Dermis microvascular lymphatic vessel endothelial cell (primary cell): Measurements from ENCODE around the gene EML6. TPM values are rescaled to one million over a fixed set of nuclear protein-coding genes. Genes with fewer than 3 reads are reported as not detected.
A peak's percentile ranks its signal among the peaks of the same experiment; 100 is the strongest.
"Not testable (repeated sequence)": the region's sequence is repeated elsewhere in the genome, so short reads cannot be mapped to it uniquely, and the experiment has no call there.

ENCODE experiments used
- DNase-seq, 2 donors: peaks; one replicate each; pipeline versions ENCODE4 v3.0.0 to v3.0.0-alpha.2; 2010; ENCODE audit warnings: low read depth in 2 of 2
- total RNA-seq: library from RNA; depleted of rRNA; stranded (reverse); fragments of >200 nt; gene quantifications from 2 replicates; pipeline ENCODE4 v1.2.1, GENCODE V29; 2014

EML6 gene
- total RNA-seq, 1 donor from 2014 or later = 0.77 TPM

DNA sequence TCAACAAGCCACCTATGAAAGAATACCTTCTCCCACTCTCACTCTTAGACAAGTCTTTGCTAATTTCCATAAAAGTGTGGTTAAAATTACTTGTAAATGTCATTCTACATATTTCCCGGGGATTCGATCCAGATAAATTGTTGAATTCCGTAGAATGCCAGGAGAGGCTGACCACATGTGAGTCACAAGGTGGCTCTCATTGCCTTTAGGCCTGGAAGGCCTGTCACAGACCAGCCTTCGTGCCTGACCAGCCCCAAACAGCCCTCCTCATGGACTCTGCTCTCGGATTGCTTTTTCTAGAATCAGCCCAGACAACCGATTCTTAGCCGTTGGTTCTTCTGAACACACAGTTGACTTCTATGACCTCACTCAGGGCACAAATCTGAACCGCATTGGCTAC is 240.8 kb downstream of the EML6 start:
- DNase-seq = no peak

DNA sequence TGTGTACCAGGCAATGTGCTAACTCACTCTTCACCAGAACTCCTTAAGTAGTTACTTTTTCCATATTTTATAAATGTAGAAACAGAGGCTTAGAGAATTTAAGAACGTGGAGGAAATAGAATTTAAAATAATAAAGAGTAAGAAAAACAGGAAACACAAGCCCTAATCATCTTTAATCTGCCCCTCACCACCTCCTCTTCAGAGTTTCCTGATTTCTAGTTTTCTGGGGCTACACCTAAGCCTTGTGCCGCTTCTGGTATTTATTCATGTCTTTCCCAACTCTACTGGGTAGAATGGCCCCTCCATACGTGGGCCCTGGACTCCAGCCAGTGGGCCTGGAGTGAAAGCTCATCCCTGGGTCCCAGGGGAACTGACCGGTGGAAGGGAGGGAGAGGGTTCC is 241.4 kb downstream of the EML6 start:
- DNase-seq = no peak

DNA sequence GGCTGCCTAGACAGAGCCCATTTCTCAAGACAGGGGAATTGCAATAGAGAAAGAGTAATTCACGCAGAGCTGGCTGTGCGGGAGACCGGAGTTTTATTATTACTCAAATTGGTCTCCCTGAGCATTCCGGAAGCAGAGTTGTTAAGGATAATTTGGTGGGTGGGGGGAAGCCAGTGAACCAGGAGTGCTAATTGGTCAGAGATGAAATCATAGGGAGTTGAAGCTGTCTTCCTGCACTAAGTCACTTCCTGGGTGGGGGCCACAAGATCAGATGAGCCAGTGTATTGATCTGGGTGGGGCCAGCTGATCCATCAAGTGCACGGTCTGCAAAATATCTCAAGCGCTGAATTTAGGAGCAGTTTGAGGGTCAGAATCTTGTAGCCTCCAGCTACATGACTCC is 242.0 kb downstream of the EML6 start:
- no peak for DNase-seq

DNA sequence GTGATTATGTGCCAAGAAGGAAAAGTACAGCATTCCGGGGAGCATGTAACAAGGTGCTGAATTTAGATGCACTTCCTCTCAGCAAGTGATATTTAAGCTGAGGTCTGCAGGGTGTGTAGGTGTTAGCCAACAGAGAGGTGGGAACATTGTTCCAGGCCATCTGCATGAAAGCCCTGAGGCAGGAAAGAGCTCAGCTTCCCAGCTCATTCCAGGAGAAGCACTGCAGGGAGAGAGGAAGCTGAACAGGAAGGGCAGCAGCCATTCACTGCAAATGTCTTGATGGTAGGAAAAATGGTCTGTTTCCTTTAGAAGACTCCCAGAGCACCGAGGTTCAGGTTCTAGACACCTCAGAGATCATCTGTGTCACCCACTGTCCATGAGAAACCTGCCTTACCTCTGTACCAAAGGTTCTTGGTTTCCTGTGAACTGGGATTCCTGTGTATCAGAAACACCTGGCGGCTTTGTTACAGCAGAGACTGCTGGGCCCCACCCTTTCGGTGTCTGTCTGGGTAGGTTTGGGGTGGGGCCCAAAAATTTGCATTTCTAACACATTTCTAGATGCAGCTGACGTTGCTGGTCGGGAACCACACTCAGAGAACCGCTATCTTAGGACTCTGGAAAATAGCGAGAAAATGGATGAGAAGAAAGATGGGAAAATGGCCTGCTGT is 242.8 kb downstream of the EML6 start:
- peak; percentile 40 to 64 for DNase-seq

DNA sequence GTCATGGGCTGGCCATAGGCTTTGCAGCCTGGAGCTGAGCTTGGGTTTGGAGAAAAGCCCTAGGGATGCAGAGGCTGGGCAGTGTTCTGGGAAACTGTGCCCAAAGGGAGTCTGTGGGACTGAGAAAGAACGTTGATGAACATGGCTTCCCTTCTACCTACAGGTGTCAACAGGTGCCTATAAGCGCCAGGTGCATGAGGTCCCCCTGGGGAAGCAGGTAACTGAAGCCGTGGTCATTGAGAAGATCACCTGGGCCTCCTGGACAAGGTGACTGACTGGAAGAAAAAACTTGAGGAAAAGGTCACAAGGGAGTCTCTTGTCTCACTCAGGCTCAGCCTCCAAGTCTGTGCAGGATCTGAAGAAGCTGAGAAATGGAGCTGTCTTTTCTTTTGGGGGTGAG is 243.4 kb downstream of the EML6 start:
- no peak for DNase-seq

DNA sequence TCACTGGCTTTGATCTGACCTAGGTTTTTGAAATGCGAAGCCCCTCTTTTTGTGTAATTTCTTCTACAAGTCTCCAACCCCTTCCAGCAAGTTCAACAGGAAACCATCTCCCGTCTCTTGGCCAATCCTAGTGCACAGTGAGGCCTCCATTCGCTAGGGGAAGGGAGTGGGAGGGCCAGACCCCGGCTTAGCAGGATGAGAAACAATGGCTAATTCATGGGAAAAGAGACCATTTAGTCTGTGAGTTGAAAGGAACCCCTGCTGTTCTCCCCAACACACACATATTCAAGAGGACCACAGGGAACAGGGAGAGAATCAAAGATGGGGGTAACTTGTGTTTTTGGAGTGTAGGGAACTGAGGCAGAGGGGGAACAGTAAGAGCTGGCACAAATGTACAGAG is 243.8 kb downstream of the EML6 start:
- DNase-seq = no peak

DNA sequence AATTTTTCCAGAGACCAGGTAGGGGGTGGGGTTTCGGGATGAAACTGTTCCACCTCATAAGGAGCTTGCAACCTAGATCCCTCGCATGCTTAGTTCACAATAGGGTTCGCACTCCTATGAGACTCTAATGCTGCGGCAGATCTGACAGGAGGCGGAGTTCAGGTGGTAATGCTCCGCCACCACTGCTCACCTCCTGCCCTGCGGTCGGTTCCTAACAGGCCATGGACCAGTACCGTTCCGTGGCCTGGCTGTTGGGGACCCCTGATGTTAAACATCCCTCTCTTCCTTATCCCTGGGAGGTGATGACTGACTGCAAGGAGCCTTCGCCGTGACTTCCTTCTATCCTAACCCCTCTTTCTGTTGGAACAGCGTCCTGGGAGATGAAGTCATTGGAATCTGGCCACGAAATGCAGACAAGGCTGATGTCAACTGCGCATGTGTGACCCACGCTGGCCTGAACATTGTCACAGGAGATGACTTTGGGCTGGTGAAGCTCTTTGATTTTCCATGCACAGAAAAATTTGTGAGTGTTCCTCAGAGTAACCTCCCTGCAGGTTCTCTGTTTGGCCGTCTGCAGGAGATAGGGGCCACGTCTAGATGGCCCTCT is 244.4 kb downstream of the EML6 start:
- DNase-seq = no peak

DNA sequence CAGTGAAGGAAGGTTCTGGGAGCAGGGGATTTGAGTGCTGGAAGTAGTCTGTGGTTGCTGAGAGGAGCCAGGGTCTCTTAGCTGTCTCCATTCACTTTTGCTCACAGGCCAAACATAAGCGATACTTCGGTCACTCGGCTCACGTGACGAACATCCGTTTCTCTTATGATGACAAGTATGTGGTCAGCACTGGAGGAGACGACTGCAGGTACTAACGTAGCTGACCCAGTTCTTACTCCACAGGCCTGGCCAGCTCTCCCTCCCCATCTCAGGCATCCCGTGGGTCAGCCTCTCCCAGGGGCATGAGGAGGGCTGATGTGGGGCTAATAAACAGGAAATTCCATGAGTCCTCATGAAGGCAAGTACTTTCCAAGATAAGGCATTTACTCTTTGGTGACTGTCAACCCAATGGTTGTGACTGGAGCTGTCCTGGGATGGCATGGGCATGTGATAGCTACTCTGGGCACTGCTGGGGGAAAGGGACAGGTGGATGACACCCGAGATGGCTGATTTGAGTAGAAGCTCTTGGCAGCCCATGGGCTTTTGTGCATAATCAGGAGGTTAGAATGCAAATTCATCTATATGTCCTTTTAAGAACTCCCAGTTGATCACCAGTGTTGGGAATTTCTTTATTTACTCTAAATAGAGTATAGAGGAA is 245.2 kb downstream of the EML6 start:
- no peak for DNase-seq

DNA sequence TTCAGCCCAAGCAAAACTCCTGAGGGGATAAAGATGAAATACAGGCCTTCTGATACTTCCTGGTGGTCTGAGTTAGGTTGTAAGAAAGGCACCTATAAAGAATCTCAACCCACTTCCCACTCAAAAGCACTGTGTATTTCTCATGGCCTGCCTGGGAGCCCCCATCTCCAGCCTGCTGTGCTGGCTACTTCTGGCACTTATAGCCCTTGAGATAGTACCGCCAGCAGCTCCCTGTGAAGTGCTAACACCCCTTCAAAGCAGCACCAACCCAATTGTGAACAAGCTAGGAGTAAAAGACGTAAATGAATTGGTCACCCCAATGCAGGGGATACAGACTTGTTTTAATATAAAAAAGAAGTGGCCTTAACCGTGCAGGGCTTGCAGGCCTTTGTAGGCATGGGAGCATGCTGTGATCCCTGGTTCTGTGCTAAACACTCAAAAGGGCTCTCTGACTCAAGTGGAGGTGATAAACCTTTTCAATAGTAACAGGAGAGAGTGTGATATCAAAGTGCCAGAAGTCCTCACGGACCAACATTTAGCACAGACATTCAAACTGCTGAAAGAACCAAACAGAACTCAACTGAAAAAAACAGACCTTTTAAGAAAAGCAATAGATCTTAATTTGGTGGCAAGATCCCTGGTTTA is 246.0 kb downstream of the EML6 start:
- DNase-seq = no peak

DNA sequence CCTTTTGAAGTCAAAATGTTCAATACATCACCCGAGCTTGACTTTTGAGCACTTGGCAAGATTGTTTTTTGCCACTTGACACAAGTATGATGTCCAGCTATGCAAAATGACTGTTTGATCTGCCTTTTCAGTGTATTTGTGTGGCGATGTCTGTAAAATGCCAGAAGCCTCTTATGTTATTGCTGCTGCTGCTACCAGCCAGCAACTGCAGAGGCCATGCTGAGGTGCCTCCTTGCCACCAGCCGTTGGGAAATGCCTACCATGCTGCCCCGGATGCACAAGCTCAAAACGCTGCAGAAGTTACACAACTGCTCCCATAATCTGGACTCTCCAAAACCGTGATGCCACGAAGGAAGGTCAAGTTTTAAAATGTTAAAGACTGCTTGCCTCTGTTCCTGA is 246.5 kb downstream of the EML6 start:
- DNase-seq = no peak

DNA sequence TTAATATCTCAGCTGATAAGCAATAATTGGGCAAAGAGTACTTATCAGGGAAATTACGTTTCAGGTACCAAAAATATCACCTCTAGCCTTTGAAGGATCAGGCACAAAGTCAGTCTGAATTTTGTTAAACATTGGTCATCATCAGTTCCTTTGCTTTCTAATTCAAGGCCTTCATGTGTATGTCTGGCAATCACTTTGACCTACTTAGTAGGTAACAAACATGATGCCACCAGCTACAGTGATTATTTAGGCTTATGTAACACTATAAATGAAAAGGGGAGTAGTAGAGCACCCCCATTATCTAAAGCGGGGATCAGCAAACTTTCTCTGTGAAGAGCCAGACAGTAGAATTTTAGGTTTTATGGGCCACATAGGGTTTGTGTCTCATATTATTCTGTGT is 251.7 kb downstream of the EML6 start:
- no peak for DNase-seq

DNA sequence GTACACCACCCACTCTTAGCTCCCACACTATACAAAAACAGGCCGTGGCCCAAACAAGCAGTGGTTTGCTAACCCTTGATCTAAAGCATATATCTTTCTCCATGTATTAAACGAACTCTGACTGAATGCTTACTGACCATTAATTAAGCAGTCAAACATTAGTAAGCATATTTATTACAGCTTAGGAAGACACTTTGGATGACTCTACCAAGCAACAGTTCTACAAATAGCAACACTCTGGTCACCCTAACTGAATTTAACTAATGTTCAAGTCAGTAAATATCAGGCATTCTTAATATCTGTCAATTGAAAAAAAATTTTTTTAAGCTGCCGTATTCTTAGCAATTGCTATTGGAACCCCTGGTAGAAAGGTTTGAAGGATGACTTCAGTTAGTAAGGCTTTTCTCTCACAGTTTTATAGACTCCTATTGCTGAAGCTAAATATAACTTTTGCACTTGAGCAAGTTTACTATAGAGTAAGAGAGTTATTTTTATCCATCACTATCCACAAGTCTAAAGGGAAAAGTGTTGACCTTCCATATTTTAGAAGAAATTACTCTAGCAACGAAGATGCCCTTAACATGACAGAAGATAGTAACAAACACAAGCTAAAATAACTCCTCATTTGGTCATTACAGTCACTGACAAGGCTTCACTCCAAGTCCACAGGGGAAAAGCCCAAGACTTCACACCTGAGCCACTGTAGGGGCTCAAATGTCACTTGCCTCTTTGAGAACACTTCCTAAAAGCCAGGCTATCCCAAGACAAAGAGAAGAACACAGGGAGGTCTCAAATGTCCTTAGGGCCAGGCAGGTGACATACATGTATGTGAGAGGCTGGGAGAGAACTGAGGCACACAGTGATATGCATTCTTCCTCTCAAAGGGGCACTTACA is 252.4 kb downstream of the EML6 start:
- DNase-seq = no peak

DNA sequence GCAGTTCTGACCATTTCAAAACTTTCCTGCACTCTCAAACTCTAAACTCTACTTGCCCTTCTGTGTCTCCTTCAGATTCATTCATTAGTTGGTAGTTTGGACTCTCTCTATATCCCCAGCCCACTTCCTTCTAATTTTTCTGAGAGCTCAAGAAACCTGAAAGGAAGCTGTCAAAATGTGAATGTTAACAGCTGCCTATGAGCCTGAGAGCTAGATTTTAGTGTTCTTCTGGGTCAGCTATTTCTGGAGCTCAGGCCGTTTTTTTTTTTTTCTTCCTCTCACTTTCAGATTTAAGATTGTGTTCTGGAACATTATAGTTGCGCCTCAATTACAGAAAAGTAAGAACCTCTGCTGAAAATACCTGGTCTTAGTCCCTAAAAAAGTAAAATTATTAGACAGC is 253.7 kb downstream of the EML6 start:
- DNase-seq = no peak

DNA sequence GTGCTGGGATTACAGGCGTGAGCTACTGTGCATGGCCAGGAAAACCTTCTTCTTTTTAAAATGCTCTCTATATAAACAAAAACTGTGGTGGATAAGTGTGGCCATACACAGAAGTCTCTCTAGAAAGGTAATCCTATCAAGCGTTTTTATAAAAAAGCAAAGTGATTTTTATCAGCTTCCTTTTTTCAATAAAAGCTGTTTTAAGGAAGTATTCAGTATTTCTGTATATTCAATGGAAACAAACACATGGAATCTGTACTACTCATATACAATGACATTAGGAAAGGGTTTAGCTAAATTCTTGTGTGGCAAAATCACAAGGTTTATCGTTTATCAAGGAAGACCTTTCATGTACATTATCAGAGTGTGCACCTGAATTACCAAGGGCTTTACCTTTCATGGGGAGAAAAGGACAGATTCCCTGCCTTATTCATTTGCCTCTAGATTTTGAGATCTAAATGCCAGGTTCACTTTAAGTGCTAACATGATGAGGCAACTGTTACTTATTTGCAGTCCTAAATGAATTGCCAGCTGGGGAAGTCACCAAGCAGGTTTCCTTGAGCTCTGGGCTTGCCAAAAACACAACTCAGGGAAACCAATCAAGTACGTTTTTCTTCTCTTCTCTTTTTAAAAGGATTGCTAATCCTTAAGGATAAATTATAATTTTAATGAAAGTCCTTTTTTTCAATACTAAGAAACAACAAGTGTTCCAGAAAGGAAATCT is 256.0 kb downstream of the EML6 start:
- DNase-seq = no peak

DNA sequence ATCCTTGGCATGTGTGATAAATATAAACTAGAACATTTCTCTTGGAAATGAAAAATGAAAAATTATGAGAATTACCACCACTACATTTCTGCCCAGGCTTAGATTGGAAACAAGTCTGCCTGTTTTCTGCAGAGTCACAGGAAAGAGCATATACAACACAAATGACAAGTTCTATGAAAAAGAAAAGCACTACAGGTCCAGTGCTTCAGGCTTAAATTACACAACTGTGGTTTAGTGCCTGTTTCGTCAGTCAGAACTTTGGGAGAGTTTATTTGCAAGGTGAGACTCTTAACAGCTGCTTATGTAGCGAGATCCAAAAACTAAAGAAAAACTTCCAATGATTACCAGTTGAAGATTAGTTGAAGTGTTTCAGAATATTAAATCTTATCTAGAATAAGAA is 257.9 kb downstream of the EML6 start:
- no peak for DNase-seq

DNA sequence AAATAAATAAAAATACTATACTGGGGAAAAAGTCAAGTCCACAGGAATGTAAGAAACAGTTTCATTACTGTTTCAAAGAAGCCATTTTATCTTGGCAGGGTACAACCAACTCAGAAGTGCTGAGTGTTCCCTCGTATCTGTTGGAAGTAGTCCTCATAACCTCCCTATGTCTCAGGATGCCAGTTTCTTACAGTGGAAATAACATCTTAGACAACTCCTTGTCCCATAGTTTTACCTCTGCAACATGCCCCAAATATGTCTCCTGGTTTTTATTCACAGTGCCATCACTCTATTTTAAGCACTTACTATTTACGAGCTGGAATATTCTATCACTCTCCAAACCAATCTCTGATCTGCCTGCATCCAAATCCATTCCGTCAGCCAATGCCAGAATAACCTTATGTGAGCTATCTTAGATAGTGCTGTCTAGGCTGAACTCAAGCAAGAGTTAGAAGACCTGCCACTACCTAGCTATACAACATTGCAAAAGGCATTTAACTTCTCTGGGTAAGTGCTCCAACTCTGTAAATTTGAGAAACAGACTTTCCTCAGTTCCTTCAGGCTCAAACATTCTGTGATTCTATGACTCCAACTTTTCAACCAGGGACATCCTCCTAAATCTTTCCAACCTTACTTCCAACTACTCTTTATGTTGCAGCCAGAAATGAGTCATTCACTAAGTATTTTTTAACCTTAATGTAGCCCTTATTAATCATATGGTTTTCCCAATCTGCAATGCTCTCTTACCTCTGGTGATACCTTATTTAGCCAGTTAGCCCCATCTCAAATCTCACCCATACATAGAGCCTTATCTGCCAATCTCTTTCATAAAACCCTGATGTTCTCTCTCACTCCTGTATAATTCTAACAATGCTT is 260.1 kb downstream of the EML6 start:
- DNase-seq = peak in 1 of 2 donors; percentile 34

DNA sequence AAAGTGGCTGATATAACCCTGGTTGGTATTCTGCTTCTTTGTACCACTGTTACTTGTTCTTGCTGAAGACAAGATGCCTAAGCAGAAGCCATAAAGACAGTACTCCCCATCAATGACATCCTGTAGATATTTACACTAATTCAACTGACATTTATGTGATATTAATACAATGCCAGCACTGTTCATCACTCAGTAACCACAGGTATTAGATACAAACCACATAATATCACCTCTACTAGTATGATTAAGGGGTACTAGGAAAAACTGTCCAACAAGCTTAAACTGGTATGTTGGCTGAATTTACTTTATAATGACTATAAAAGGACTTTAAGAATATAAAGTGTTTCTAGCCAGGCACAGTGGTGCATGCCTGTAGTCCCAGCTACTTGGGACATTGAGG is 261.0 kb downstream of the EML6 start:
- DNase-seq = no peak

DNA sequence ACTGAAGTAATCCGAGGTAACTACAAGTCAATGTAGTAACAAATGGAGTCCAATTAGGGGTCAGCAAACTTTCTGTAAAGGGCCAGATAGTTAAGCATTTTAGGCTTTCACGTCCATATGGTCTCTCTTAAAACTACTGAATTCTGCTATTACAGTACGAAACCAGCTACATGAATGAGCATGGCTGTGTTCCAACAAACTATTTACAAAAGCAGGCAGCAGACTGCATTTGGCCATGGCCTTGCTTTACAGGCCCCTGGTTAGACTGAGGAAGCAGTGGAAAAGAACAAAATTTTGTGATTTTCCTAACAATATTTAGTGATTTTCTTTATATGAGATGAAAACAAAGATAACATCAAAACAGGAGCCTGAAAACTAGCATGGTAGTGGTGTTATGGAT is 262.8 kb downstream of the EML6 start:
- DNase-seq = no peak

DNA sequence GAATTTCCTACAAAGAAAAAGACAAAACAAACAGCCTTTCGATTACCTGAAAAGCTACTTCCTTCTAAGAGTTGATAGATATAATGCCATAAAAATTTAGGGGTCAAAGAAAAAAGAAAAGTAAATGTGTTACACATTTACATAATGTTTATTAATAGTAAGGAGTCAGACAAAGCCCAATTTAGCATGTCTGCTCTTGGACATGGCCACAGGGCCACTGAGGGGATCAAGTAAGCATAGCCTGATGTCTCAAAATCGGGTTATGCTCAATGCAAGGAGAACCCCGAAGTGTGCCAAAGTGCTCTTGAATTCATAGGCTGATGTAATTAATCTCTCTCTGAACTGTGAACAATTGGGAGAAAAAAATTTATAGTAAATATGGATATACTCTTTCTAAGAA is 265.1 kb downstream of the EML6 start:
- no peak for DNase-seq

DNA sequence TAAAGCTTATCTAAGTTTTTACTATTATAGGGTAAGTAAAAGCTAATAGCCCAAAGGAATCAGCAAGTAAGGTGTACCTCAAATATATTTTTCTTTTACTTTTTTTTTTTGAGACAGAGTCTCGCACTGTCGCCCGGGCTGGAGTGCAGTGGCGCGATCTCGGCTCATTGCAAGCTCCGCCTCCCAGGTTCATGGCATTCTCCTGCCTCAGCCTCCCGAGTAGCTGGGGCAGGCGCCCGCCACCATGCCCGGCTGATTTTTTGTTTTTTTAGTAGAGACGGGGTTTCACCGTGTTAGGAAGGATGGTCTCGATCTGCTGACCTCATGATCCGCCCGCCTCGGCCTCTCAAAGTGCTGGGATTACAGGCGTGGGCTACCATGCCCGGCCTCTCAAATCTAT is 267.2 kb downstream of the EML6 start:
- DNase-seq = not testable (repeated sequence)
